DOHH2 (cell line): ENCODE results near the gene NCKIPSD.

ENCODE experiments used
- EZH2phosphoT487 ChIP-seq: fragments of 200-600 bp; sonication (generic); IDR thresholded peaks from 2 replicates; pipeline ENCODE4 v1.6.1; 2017; ENCODE audit warnings: borderline replicate concordance, mild to moderate bottlenecking, antibody characterized with exemption, low read length, moderate library complexity, mixed read lengths
- TF ChIP-seq, protein P1 (sequence below): fragments of 200-600 bp; sonication (generic); IDR thresholded peaks from one replicate; pipeline ENCODE4 v1.5.1; 2014; ENCODE audit warnings: antibody characterized with exemption, mild to moderate bottlenecking, low read depth, low read length; ENCODE audit not compliant: poor library complexity, severe bottlenecking

GRCh38 chr3:48633256-48633655 lies 52.5 kb downstream of the NCKIPSD start:
- TF ChIP-seq, protein P1, sequence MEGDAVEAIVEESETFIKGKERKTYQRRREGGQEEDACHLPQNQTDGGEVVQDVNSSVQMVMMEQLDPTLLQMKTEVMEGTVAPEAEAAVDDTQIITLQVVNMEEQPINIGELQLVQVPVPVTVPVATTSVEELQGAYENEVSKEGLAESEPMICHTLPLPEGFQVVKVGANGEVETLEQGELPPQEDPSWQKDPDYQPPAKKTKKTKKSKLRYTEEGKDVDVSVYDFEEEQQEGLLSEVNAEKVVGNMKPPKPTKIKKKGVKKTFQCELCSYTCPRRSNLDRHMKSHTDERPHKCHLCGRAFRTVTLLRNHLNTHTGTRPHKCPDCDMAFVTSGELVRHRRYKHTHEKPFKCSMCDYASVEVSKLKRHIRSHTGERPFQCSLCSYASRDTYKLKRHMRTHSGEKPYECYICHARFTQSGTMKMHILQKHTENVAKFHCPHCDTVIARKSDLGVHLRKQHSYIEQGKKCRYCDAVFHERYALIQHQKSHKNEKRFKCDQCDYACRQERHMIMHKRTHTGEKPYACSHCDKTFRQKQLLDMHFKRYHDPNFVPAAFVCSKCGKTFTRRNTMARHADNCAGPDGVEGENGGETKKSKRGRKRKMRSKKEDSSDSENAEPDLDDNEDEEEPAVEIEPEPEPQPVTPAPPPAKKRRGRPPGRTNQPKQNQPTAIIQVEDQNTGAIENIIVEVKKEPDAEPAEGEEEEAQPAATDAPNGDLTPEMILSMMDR, result no peak
- no peak for TF ChIP-seq EZH2phosphoT487
